ENCODE data around the gene MET.

GRCh38 chr7:116669769-116670168 is 2.2 kb upstream of the MET start:
- no peak for TF ChIP-seq GABPA (IDR thresholded peaks at IDR 0.05 in 1 of 2, conservative IDR thresholded peaks at IDR 0.05 in 1 of 2)
- TF ChIP-seq RAD21 (IDR thresholded peaks at IDR 0.05) = no peak
